WTC11 (cell line): ENCODE data around the gene FRMD4A.

ENCODE experiments used
- CTCF ChIP-seq: fragments of 200-600 bp; IDR thresholded peaks from 2 replicates; pipeline ENCODE4 v1.8.0; 2022; ENCODE audit warnings: antibody characterized with exemption
- IRF2 ChIP-seq: sonication (generic); formaldehyde crosslinking; IDR thresholded peaks from 2 replicates; pipeline ENCODE4 v1.8.0; 2022; ENCODE audit warnings: low read depth, missing genetic modification reagents, borderline replicate concordance
- TP53 ChIP-seq: sonication (generic); formaldehyde crosslinking; IDR thresholded peaks from 2 replicates; pipeline ENCODE4 v1.8.1; 2023; ENCODE audit warnings: mild to moderate bottlenecking, missing genetic modification reagents
- ZBTB21 ChIP-seq: sonication (generic); formaldehyde crosslinking; IDR thresholded peaks from 2 replicates; pipeline ENCODE4 v1.8.1; 2023; ENCODE audit warnings: mild to moderate bottlenecking, missing genetic modification reagents, borderline replicate concordance

- TF ChIP-seq CTCF (no peak), ZBTB21 (no peak), TP53 (CRISPR knock-in tag) (no peak), IRF2 (CRISPR knock-in tag) (no peak)
Measured at GRCh38 chr10:14066106-14066505, 264.6 kb downstream of the FRMD4A start.
